Posterior cingulate gyrus (tissue), 11 donors: ENCODE measurements around the gene FUS.
"Not testable (repeated sequence)": the region's sequence is repeated elsewhere in the genome, so short reads cannot be mapped to it uniquely, and the experiment has no call there.

Experiments used
- DNase-seq, 10 donors: peaks; one replicate each; pipeline versions ENCODE4 v3.0.0 to v3.0.0-alpha.2; 2020 to 2021; ENCODE audit warnings: mixed read lengths in 3 of 10
- intact Hi-C: fragments of 100-400 bp; cut with DNase I; formaldehyde crosslinking; loops from one replicate; pipeline ENCODE4 v1.15.1; 2023

FUS gene

DNA sequence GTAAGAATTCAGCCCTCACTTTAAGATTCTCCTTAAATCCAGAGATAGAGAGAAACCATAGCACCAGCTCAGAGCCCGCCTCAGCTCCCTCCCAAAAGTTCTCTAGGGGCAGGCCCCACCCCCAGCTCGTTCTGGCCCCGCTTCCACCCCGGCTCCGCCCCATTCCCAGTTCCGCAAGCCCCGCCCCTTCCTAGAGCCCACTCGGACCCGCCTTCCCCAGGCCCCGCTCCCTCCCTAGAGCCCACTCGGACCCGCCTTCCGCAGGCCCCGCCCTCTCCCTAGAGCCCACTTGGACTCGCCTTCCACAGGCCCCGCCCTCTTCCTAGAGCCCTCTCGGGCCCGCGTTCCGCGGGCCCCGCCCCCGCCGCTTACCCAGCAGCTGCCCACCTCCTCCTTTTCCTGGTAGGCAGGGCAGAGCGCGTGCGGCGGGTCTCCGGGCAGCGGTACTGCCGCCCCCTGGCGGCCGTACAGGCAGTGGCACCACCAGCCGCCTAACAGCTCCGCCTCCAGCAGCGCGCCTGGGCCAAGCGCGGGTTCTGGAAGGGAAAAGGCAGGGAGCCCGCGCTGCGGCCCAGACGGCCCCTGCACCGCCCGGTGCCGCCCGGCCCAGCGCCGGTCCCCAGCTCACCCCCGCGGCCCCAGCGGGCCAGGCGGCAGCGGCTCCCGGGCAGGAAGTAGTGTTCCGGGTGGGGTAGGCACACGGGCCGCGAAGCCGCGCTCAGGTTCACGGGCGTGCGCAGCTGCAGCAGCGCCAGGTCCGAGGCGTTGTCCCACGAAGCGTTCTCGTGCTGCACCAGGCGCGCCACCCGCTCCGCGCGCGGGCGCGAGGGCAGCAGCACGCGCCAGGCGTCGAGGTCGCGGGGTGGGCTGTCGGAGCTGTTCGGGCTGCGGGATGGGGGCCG is 37.6 kb upstream of the FUS start:
- intact Hi-C loops, result loop anchor here (1.0 to 5.0 kb wide), 3 partner anchors 35 to 48 kb away; partner anchors contain the start of genes BCKDK, FUS and VKORC1
- DNase-seq, result peak; percentile 91 to 100 (median 94)

DNA sequence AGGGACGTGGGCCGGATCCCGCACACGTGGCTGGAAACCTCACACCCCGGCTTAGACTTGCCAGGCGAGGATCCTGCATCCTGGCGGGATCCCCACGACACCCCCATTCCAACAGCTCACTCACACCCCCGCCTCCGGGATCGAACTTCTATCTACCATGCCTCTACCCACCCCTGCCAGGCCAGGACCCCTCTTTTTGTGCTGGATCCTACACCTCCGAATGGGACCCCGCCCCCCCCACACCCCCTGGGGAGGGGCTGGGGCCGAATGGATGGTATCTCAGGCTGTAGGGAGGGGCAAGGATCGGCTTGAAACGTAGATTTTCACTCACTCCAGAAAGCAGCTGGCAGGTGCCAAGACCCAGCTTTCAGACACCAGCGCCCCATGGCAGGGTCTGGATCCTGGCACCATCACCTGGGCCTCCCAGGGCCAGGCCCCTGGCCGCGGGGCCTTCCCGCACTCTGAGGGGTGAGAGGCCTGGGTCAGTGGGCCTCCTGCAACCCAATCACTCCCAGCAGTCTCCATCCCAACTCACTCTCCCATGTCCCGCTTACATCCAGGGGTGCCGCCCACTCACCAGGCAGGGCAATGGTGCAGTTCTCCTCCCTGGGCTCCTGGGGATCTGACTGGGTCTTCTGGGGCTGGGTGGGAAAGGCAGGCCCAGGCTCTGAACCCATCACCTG is 36.8 kb upstream of the FUS start:
- intact Hi-C loops, result loop anchor here (2.0 to 5.0 kb wide), 2 partner anchors 36 to 38 kb away; partner anchors contain the start of genes BCKDK and FUS
- no peak for DNase-seq

DNA sequence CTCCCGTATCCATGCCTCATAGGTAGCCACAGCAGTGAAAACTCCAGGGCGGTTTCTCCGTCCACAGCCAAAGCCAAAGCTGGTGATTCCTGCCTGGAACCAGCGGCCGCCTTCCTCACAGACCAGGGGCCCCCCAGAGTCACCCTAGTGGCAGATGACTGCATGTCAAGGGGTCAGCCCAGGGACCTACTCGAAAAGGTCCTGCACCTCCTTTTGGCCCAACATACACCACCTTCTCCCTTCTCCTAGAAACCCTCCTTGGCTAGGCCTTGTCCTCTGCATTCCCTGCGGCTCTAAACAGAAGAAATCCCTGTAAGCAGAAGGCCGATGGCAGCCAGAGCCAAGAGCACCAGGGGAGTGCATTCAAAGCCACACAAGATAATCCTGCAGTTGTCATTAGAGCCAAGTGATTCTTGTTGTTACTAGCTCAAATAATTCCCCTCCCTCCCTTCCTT is 36.2 kb upstream of the FUS start:
- intact Hi-C loops, result loop anchor here (2.0 to 5.0 kb wide), 2 partner anchors 36 to 37 kb away; partner anchors contain the start of genes BCKDK and FUS
- no peak for DNase-seq

DNA sequence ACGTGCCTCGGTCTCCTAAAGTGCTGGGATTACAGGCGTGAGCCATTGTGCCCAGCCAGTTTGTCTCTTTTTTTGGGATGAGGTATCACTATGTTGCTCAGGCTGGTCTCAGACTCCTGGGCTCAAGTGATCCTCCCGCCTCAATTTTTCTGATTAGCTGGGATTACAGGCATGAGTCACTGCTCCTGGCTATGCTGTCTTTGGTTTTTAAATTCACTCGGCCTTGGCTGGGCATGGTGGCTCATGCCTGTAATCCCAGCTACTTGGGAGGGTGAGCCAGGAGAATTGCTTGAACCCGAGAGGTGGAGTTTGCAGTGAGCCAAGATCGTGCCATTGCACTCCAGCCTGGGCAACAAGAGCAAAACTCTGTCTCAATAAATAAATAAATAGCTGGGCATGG is 35.5 kb upstream of the FUS start:
- intact Hi-C loops, result loop anchor here (5.0 kb wide), 1 partner anchor 37 kb away; the partner anchor contains the start of gene BCKDK
- DNase-seq, result not testable (repeated sequence)

DNA sequence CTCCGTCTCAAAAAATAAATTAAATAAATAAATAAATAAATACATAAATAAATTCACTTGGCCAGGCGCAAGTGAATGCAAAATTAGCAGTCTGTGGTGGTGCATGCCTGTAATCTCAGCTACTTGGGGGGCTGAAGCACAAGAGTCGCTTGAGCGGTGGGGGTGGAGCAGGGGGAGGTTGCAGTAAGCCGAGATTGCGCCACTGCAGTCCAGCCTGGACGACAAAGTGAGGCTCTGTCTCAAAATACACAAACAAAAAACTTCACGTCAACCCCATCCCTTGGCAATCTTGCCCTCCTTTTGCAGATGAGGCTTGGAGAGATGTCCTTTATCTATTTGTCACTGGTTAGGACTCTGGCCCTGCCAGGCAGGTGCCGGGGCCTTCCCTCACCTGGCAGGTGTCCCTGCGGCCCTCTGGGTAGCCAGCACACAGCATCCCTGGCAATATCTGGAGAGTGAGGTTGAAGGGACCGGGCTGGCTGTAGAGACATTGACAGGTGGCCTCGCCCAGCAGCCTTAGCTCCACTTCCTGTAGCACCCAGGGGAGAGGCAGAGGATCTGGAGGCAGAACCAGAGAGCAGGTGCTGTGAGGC is 34.4 kb upstream of the FUS start:
- DNase-seq, result no peak
- intact Hi-C loops, result no loop called here

DNA sequence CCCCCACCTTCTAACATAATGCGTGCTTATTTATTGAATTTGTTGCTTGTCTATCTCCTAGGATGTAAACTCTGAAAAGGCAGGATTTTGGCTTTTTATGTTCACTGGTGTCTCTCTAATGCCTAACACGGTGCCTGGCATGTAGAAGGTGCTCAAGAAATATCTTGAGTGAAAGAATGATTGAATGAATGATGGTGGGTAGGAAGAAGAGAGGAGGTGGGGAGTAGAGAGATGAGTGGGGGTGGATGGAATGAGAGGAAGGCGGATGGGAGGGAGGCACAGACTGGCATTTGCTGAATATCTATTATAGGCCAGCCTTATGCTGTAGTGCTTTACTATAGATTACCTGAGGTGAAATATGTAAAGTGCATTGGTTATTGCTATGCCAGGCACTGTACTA is 32.4 kb upstream of the FUS start:
- no peak for DNase-seq
- intact Hi-C loops, result no loop called here

DNA sequence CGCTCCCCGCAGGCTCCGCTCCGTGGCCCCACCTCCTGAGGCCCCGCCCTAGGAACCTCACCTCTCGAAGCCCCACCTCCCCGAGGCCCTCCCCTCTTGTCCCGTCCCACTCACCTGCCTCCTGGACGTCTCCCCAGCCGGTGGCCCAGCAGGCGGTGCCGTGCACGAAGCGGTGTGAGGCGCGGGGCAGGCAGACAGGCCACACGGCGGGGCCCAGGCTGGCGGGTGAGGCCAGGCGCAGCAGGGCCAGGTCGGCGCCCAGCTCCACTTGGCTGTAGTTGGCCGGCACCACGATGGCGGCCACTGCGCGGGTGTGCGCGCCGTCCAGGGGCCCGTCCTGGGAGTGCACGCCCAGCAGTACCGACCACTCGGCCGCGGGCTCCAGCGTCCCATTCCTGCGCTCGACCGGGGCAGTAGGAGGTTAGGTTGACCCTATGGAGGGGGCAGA is 31.6 kb upstream of the FUS start:
- intact Hi-C loops, result no loop called here
- DNase-seq, result no peak

DNA sequence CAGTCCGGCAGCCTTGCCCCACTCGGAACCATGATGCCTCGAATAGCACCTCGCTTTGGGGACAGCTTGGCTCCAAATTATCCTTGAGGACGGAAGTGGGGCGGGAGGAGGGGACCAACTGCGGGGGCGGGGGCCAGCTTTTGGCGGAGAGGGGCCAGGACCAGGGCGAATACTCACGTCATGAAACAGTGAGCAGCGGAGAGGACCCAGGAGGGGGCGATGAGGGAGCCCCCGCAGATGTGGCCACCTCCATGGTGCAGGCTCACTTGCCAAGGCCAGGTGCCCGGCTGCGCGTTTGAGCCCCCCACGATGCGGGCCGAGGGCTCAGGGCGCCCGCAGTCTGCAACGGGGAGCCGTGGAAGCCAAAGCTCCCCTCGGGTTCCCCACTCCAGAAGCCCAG is 31.0 kb upstream of the FUS start:
- intact Hi-C loops, result no loop called here
- no peak for DNase-seq

DNA sequence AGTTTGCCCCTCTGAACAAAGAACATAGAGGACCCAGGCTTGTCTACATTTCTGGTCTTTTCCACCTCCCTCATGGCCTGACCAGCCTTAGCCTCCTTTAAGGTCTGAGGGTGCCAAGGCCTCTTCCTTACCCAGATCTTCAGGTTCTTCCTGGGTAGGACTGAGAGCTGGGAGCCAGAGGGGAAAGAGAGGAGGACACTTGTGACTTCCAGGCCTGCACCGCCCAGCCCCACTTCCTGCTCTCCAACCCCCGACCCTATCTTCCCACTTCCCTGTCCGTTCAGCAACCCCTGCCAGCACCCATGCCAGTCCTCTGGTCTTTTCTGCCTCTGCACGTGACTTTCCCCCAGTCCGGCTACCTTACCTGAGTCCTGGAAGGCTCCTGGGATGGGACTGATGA is 30.6 kb upstream of the FUS start:
- intact Hi-C loops, result no loop called here

DNA sequence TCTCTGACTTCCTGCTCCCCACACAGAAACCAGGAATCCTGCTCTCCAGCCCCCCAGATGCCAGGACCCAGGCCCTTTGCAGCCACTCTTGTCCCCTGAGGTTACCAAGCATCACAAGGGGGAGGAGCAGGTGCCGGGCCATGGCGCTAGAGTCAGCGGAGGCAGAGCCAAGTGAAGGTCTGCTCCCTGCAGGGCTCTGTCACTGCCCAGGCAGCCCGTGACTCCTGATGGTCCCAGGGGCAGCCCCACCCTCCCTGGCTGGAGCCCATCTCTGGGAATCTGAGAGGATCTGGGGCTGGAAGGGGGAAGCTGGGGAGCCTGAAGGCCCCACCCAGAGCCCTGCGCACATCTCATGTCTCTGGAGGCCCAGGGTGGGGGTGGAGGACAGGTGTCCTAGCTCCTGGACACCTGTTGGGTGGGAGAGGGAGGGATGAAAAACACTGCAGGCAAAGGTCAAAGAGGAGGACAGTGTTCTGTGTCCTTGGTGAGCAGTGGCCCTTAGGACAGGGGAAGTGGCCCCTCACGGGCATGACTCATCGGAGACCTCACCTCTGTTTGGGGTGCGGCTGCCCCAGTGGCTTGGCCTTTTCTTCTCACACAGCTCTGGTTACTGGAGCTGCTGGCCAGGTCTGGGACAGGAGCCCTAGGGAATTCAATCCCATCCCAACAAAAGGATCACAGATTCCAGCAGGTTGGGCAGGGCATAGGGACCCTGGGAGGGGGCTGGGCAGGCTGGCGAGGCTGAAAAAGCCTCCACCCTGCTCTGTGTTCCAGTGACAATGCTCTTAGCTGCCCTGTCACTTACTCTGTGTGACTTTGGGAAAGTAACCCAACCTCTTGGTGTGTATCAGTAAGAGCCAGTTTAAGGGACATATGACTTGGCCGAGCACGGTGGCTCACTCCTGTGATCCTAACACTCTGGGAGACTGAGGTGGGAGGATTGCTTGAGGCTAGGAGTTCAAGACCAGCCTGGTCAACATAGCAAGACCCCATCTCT is 29.7 kb upstream of the FUS start, which contains the start of gene PRSS36:
Gene PRSS36, minus strand, starts transcription at position 173 of the 997 bp plus-strand sequence. Its CDS starts 31 bp downstream, at position 142.
- DNase-seq, result no peak
- intact Hi-C loops, result no loop called here

More for the DNA sequence above, 30.6 kb upstream of the FUS start:
- no peak for DNase-seq

DNA sequence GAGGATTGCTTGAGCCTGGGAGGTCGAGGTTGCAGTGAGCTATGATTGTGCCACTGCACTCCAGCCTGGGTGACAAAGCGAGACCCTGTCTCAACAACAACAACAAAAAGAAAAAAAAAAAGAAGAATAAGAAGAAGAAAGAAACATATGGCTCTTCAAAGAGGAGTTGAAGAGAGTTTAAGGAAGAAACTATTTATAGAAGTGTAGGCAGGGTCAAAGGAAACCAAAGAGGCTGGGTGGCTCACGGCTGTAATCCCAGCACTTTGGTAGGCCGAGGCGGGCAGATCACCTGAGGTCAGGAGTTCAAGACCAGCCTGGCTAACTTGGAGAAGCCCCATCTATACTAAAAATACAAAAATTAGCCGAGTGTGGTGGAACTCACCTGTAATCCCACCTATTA is 29.0 kb upstream of the FUS start:
- DNase-seq, intact Hi-C loops: not testable (repeated sequence)

DNA sequence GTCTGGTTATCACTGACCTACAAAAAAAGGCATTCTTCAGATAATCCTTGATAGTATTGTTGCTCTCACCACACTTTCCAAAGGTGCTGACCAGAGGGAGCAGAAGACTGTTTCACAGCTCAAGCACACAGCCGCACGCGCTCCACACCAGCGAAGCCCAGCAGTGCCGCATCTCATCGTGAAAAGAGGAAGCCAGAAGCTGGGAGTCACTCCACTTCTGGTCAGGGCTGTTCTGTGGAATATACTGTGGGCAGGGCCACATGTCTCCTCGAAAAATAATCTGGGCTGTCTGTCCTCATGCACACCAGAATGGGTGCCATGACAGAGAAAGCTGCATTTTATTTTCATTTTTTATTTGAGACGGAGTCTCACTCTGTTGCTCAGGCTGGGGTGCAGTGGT is 22.8 kb upstream of the FUS start:
- intact Hi-C loops, result no loop called here
- DNase-seq, result no peak

DNA sequence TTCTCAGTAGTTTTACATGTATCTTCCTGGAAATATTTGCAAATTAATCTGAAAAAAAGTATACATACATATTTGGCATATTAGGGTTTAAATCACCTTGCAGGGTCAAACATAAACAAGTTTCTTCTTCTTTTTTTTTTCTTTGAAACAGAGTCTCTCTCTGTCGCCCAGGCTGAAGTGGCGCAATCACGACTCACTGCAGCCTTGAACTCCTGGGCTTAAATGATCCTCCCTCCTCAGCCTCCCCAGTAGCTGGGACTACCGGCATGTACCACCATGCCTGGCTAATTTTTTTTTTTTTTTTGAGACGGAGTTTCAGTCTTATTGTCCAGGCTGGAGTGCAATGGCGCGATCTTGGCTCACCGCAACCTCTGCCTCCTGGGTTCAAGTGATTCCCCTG is 12.6 kb upstream of the FUS start:
- DNase-seq, result peak in 1 of 10 donors; percentile 2
- intact Hi-C loops, result no loop called here

DNA sequence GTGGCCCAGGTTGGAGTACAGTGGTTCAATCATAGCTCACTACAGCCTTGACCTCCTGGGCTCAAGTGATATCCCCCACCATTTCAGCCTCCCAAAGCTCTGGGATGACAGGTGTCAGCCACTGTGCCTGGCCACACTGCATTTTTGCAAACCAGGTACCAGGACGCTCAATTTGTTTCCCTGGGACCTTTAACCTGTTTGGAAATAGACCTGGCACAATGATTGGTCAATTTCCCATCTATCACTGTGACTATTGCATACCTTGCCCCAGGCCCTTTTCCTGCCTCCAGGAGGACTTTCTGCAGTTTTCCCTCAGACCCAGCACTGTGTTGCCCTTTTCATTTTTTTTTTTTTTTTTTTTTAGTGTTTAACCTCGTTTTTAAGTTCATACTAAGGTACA is 11.1 kb upstream of the FUS start:
- no peak for DNase-seq
- intact Hi-C loops, result no loop called here

DNA sequence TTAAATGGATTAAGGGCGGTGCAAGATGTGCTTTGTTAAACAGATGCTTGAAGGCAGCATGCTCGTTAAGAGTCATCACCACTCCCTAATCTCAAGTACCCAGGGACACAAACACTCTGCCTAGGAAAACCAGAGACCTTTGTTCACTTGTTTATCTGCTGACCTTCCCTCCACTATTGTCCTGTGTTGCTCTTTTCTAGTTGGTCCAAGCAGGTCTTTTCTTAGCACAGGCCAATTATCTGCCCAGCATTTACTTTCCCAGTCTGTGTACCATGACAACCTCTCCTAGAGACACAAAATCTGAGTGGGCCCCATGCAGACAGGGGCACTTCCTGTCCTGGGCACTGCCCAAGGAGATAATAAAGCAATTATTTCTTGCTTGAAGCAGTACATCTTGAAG is 9.9 kb upstream of the FUS start:
- intact Hi-C loops, result not testable (repeated sequence)
- DNase-seq, result peak in 1 of 10 donors; percentile 15

DNA sequence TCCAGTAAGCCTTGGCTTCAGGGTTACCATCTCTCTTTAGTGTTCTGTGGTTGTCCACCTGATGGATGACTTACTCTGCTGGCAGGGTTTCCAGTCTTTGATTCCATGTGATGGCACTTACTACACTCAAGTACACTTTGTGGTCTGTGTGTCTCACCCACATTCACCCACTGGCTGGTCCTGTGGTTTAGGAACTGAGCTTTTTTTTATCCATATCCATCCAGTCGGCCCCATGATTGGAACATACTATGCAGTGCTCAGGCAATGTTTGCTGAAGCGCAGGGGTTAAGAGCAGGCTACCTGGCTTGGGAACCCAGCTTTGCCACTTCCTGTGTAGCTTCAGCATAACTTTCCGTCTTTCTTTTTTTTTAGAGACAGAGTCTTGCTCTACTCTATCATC is 2.8 kb upstream of the FUS start:
- intact Hi-C loops, result no loop called here

DNA sequence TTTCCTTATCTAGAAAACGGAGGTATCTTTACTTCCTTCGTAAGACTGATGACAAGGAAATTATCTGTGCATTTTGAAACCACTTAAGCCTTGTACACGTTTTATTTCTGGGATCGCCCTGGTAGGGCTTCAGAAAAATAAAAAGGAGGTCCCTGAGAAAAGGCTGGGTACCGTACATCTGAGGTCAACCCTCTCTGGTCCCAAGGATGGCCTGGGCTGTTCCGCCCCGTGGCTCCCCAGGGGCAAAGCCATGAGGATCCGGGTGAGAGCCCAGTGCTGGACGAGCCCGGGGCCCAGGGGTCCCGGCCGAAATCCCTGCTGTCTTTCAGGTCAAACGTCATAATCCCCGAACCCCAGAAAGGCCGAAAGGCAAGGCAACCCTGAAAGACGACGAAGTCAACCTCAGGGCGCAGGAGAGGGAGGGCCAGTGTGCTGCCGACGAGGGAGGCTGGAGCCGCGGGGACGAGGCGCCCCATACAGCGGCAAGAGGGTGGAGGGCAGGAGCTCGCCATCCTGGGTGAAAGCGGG is 656 bp upstream of the FUS start:
- intact Hi-C loops, result no loop called here

More for the DNA sequence above, 2.8 kb upstream of the FUS start:
- peak in 1 of 10 donors; percentile 2 for DNase-seq

DNA sequence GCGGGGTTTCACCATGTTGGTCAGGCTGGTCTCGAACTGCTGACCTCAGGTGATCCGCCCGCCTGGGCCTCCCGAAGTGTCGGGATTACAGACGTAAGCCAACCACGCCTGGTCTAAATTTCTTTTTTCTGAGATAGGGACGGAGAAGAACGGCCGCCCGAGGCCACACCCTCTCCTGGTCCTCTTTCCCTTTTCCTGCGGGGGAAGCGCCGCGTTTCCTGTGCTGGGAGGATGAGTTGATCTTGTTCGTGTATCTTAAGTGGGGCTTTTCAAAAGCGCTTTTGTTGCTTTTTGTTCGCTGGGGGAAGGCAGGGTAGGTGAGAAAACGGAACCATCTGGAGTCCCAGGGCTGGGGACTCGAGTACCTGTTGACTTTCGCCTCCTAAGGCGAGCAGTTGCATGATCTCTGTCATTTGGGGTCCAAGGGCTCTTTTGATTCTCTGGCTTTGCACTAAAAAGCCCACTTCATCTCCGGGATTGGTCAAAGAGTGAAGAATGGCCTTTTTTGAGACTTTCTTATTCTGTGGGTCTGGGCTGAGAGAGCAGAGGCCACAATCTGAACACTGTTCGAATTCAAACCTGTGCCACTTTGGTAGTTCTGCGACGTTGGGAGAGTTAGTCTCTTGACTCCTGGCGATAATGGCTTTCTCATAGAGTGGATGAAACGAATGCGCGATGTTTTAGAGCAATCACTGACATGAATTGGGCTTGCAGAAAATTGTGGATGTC is 1.3 kb downstream of the FUS start:
- DNase-seq, result peak in 2 of 10 donors; percentile 72 to 84
- intact Hi-C loops, result loop anchor here (2.0 to 10.0 kb wide), 2 partner anchors 38 to 274 kb away; partner anchors contain the start of gene ARMC5

More for the DNA sequence above, 656 bp upstream of the FUS start:
- peak in 1 of 10 donors; percentile 86 for DNase-seq
